ENCODE data around the gene FGFR2.

DNA sequence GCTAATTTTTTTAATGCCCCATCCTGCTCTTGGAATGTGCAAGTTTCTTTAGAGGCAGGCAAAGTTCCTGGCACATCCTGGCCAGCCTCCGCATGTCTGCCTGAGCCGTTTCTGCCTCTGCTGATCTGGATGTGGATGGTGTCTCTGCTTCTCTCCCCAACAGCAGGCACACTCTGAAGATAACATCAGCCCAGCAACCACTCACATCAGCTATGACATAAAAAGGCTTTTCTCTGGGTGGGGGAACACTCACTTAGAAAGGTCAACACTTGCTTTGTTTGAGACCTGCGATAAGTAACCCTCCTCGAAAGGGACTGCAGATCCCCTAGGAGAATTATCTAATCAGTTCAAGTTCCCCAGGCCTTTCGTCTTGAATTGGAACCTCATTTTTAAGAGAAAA, 142.9 kb downstream of the FGFR2 start:
- TF ChIP-seq POLR2AphosphoS5 (IDR thresholded peaks at IDR 0.05) (no peak), POLR2A (IDR thresholded peaks at IDR 0.05) (no peak)
- TF ChIP-seq, protein P1, sequence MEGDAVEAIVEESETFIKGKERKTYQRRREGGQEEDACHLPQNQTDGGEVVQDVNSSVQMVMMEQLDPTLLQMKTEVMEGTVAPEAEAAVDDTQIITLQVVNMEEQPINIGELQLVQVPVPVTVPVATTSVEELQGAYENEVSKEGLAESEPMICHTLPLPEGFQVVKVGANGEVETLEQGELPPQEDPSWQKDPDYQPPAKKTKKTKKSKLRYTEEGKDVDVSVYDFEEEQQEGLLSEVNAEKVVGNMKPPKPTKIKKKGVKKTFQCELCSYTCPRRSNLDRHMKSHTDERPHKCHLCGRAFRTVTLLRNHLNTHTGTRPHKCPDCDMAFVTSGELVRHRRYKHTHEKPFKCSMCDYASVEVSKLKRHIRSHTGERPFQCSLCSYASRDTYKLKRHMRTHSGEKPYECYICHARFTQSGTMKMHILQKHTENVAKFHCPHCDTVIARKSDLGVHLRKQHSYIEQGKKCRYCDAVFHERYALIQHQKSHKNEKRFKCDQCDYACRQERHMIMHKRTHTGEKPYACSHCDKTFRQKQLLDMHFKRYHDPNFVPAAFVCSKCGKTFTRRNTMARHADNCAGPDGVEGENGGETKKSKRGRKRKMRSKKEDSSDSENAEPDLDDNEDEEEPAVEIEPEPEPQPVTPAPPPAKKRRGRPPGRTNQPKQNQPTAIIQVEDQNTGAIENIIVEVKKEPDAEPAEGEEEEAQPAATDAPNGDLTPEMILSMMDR (IDR thresholded peaks at IDR 0.05): no peak
